Body of pancreas (tissue), 4 donors: ENCODE data around the gene NGFR. TPM values are rescaled to one million over a fixed set of nuclear protein-coding genes. Genes with fewer than 3 reads are reported as not detected.

ENCODE experiments used
- ATAC-seq: fragments of 150-250 bp; one replicate; pipeline ENCODE4 v1.9.1; 2016
- DNase-seq, 4 donors: peaks; one replicate each; pipeline ENCODE4 v3.0.0-alpha.2; 2019
- H3K27ac ChIP-seq, 4 donors: fragments of 200-600 bp; sonication (generic); 1 replicate in 3 of 4; 2 replicates in 1 of 4; pipeline versions ENCODE4 v1.5.1 to v1.6.1; 2016 to 2019; ENCODE audit warnings: mild to moderate bottlenecking in 1 of 4, mixed read lengths in 1 of 4, moderate library complexity in 1 of 4
- H3K27me3 ChIP-seq, 2 donors: fragments of 200-600 bp; sonication (generic); one replicate each; pipeline ENCODE4 v1.6.0; 2016; ENCODE audit warnings: mild to moderate bottlenecking in 1 of 2
- H3K36me3 ChIP-seq, 2 donors: fragments of 200-600 bp; sonication (generic); replicated peaks in 1 of 2; 2 replicates each; pipeline ENCODE4 v1.5.1; 2016; ENCODE audit warnings: low read depth in 2 of 2; ENCODE audit not compliant: insufficient read depth in 1 of 2
- H3K4me1 ChIP-seq: fragments of 200-600 bp; sonication (generic); one replicate; pipeline ENCODE4 v1.6.0; 2016
- H3K4me3 ChIP-seq, 2 donors: fragments of 200-600 bp; sonication (generic); 1 replicate in 1 of 2; 2 replicates in 1 of 2; pipeline ENCODE4 v1.5.1; 2016 to 2019
- H3K9me3 ChIP-seq, 3 donors: fragments of 200-600 bp; sonication (generic); 1 replicate in 2 of 3; 2 replicates in 1 of 3; pipeline ENCODE4 v1.5.1; 2016
- POLR2A ChIP-seq, 3 donors: fragments of 450-650 bp; IDR thresholded peaks; one replicate each; pipeline ENCODE4 v1.6.1; 2016; ENCODE audit warnings: antibody characterized with exemption in 3 of 3, mild to moderate bottlenecking in 2 of 3
- WGBS, 2 donors: methylation state at CpG; one replicate each; pipeline ENCODE4 v1.1.5; 2017; 5-methylcytosine and 5-hydroxymethylcytosine counted together
- intact Hi-C: fragments of 100-400 bp; cut with DNase I; formaldehyde crosslinking; loops from one replicate; pipeline ENCODE4 v1.15.1; 2023
- total RNA-seq, 2 donors: library from RNA; depleted of rRNA; stranded (reverse); fragments of >200 nt; gene quantifications; one replicate each; pipeline ENCODE4 v1.1.0, GENCODE V29; 2016
- TF ChIP-seq, protein P1 (sequence below), 7 experiments: fragments of 450-650 bp in 4 of 7; fragments of 200-600 bp in 3 of 7; sonication (generic) in 3 of 7; IDR thresholded peaks; one replicate each; pipeline ENCODE4 v1.5.1; 2016 to 2019; ENCODE audit warnings: antibody characterized with exemption in 7 of 7

NGFR gene
- total RNA-seq, 2 donors from 2014 or later: 10.1 to 27.7 TPM

- H3K27ac ChIP-seq: no peak overlapping the region
- no peaks in the 10 kb centered on the region for H3K36me3 ChIP-seq
- TF ChIP-seq POLR2A (IDR thresholded peaks at IDR 0.05): no peak
- TF ChIP-seq, protein P1, sequence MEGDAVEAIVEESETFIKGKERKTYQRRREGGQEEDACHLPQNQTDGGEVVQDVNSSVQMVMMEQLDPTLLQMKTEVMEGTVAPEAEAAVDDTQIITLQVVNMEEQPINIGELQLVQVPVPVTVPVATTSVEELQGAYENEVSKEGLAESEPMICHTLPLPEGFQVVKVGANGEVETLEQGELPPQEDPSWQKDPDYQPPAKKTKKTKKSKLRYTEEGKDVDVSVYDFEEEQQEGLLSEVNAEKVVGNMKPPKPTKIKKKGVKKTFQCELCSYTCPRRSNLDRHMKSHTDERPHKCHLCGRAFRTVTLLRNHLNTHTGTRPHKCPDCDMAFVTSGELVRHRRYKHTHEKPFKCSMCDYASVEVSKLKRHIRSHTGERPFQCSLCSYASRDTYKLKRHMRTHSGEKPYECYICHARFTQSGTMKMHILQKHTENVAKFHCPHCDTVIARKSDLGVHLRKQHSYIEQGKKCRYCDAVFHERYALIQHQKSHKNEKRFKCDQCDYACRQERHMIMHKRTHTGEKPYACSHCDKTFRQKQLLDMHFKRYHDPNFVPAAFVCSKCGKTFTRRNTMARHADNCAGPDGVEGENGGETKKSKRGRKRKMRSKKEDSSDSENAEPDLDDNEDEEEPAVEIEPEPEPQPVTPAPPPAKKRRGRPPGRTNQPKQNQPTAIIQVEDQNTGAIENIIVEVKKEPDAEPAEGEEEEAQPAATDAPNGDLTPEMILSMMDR (IDR thresholded peaks at IDR 0.05): no peak
- no peaks in the 10 kb centered on the region for H3K9me3 ChIP-seq
- WGBS, 2 donors: 40 to 53% methylated on average over 1 to 8 of the region's 8 CpGs
- intact Hi-C loops: no loop called here
- no peaks in the 10 kb centered on the region for H3K4me1 ChIP-seq
- DNase-seq (no peak), ATAC-seq (no peak)
- no peak overlapping the region for H3K4me3 ChIP-seq
- no peaks in the 10 kb centered on the region for H3K27me3 ChIP-seq
Measured at GRCh38 chr17:49508866-49509587, 13.9 kb downstream of the NGFR start.

GRCh38 chr17:49509588-49509917 is 14.5 kb downstream of the NGFR start:
- peaks cover 3% of the 10 kb centered on the region for H3K4me1 ChIP-seq
- no peak overlapping the region for H3K27ac ChIP-seq
- TF ChIP-seq POLR2A (IDR thresholded peaks at IDR 0.05): no peak
- TF ChIP-seq, protein P1 (IDR thresholded peaks at IDR 0.05): no peak
- H3K9me3 ChIP-seq: no peaks in the 10 kb centered on the region
- DNase-seq: no peak
- no peak overlapping the region for H3K4me3 ChIP-seq
- no peaks in the 10 kb centered on the region for H3K27me3 ChIP-seq
- ATAC-seq: no peak
- H3K36me3 ChIP-seq: no peaks in the 10 kb centered on the region
- intact Hi-C loops: no loop called here
- 66 to 75% methylated on average over 2 to 3 of the region's 3 CpGs for WGBS, 2 donors

GRCh38 chr17:49510059-49510719 is 15.1 kb downstream of the NGFR start:
- peaks cover 8% of the 10 kb centered on the region for H3K4me1 ChIP-seq
- no peaks in the 10 kb centered on the region for H3K27me3 ChIP-seq
- H3K4me3 ChIP-seq: no peak overlapping the region
- no peak for ATAC-seq
- no peaks in the 10 kb centered on the region for H3K36me3 ChIP-seq
- intact Hi-C loops: no loop called here
- TF ChIP-seq POLR2A (IDR thresholded peaks at IDR 0.05): no peak
- TF ChIP-seq, protein P1 (IDR thresholded peaks at IDR 0.05): no peak
- WGBS, 2 donors: 63 to 94% methylated on average over 9 to 13 of the region's 13 CpGs
- DNase-seq: no peak
- H3K27ac ChIP-seq: no peak overlapping the region
- no peaks in the 10 kb centered on the region for H3K9me3 ChIP-seq

GRCh38 chr17:49510720-49511110 is 15.6 kb downstream of the NGFR start:
- H3K4me1 ChIP-seq: peaks cover 13% of the 10 kb centered on the region
- DNase-seq (no peak), ATAC-seq (no peak)
- no peak overlapping the region for H3K4me3 ChIP-seq
- H3K27ac ChIP-seq: no peak overlapping the region
- intact Hi-C loops: no loop called here
- WGBS, 2 donors: 82% methylated on average over 5 of the region's 5 CpGs
- H3K36me3 ChIP-seq: no peaks in the 10 kb centered on the region
- no peaks in the 10 kb centered on the region for H3K9me3 ChIP-seq
- no peaks in the 10 kb centered on the region for H3K27me3 ChIP-seq
- TF ChIP-seq POLR2A (IDR thresholded peaks at IDR 0.05): no peak
- TF ChIP-seq, protein P1 (IDR thresholded peaks at IDR 0.05): no peak

DNA sequence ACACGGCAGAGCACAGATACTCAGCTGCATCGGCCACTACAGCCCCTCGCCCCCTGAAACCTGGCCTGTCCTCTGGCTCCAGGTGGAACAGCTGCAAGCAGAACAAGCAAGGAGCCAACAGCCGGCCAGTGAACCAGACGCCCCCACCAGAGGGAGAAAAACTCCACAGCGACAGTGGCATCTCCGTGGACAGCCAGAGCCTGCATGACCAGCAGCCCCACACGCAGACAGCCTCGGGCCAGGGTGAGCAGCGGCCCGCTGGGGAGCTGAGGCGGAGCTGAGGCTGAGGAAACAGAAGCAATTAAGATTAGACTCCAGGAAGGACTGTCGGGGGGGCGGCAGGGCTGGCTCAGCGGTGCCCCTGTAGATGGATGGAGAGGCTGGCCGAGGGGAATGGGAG is 16.7 kb downstream of the NGFR start:
- no peaks in the 10 kb centered on the region for H3K9me3 ChIP-seq
- ATAC-seq (no peak), DNase-seq (no peak)
- H3K27ac ChIP-seq: no peak overlapping the region
- WGBS, 2 donors: 82 to 83% methylated on average over 11 to 15 of the region's 16 CpGs
- H3K27me3 ChIP-seq: no peaks in the 10 kb centered on the region
- no peaks in the 10 kb centered on the region for H3K36me3 ChIP-seq
- intact Hi-C loops: no loop called here
- TF ChIP-seq, protein P1 (IDR thresholded peaks at IDR 0.05): no peak
- no peak for TF ChIP-seq POLR2A (IDR thresholded peaks at IDR 0.05)
- peaks cover 19% of the 10 kb centered on the region for H3K4me1 ChIP-seq
- H3K4me3 ChIP-seq: no peak overlapping the region
